Astrocyte (in vitro differentiated cells and primary cell): ENCODE results near the gene NUBP2. TPM values are rescaled to one million over a fixed set of nuclear protein-coding genes. Genes with fewer than 3 reads are reported as not detected.

Source experiments
- DNase-seq: peaks from one replicate; pipeline ENCODE4 v3.0.0-alpha.2; 2010; ENCODE audit warnings: low read depth
- FAIRE-seq: peaks from 2 replicates; lab custom pipeline; 2011; peaks lifted over from hg19 to GRCh38; lab: Jason Lieb, UNC
- H2AFZ ChIP-seq: 2 replicates; pipeline ENCODE4 v1.6.0; 2012; ENCODE audit warnings: low read depth, low read length, inconsistent platforms
- H3K27ac ChIP-seq: 2 replicates; pipeline ENCODE4 v1.5.1; 2011; ENCODE audit warnings: low read depth, low read length, inconsistent platforms
- H3K27me3 ChIP-seq: 2 replicates; pipeline ENCODE4 v1.6.0; 2011; ENCODE audit warnings: low read length, inconsistent platforms; ENCODE audit not compliant: insufficient read depth
- H3K36me3 ChIP-seq: 2 replicates; pipeline ENCODE4 v1.5.1; 2011; ENCODE audit warnings: low read length, inconsistent platforms; ENCODE audit not compliant: insufficient read depth
- H3K4me1 ChIP-seq: 2 replicates; pipeline ENCODE4 v1.5.1; 2011; ENCODE audit warnings: low read length, inconsistent platforms; ENCODE audit not compliant: insufficient read depth
- H3K4me2 ChIP-seq: 2 replicates; pipeline ENCODE4 v1.6.0; 2012; ENCODE audit warnings: low read length, inconsistent platforms
- H3K4me3 ChIP-seq: 2 replicates; pipeline ENCODE4 v1.5.1; 2011; ENCODE audit warnings: low read depth, mild to moderate bottlenecking, low read length, inconsistent platforms; ENCODE audit not compliant: insufficient read depth
- H3K79me2 ChIP-seq: 2 replicates; pipeline ENCODE4 v1.6.0; 2012; ENCODE audit warnings: mild to moderate bottlenecking, low read length, inconsistent platforms; ENCODE audit not compliant: insufficient read depth
- H3K9ac ChIP-seq: 2 replicates; pipeline ENCODE4 v1.6.0; 2012; ENCODE audit warnings: mild to moderate bottlenecking, low read length, inconsistent platforms
- H3K9me3 ChIP-seq: 2 replicates; pipeline ENCODE4 v1.5.1; 2012; ENCODE audit warnings: low read depth, mild to moderate bottlenecking, low read length, inconsistent platforms; ENCODE audit not compliant: insufficient read depth
- H4K20me1 ChIP-seq: 2 replicates; pipeline ENCODE4 v1.6.0; 2012; ENCODE audit warnings: low read length, inconsistent platforms; ENCODE audit not compliant: insufficient read depth
- H3K27ac Mint-ChIP-seq: one replicate; pipeline ENCODE4 v1.8.0; 2021; ENCODE audit warnings: mild to moderate bottlenecking, mixed read lengths; ENCODE audit not compliant: unreplicated experiment
- H3K27me3 Mint-ChIP-seq: one replicate; pipeline ENCODE4 v1.8.0; 2021; ENCODE audit warnings: low read depth, mixed read lengths; ENCODE audit not compliant: unreplicated experiment
- H3K36me3 Mint-ChIP-seq: one replicate; pipeline ENCODE4 v1.8.0; 2021; ENCODE audit warnings: low read depth, mixed read lengths; ENCODE audit not compliant: unreplicated experiment
- H3K4me1 Mint-ChIP-seq: one replicate; pipeline ENCODE4 v1.8.0; 2021; ENCODE audit warnings: low read depth, mixed read lengths; ENCODE audit not compliant: unreplicated experiment
- H3K4me3 Mint-ChIP-seq: one replicate; pipeline ENCODE4 v1.8.0; 2021; ENCODE audit warnings: mild to moderate bottlenecking, moderate library complexity, mixed read lengths; ENCODE audit not compliant: unreplicated experiment
- H3K9me3 Mint-ChIP-seq: one replicate; pipeline ENCODE4 v1.8.0; 2021; ENCODE audit warnings: mild to moderate bottlenecking, mixed read lengths; ENCODE audit not compliant: unreplicated experiment
- CTCF ChIP-seq: IDR thresholded peaks from 2 replicates; pipeline ENCODE4 v1.5.1; 2011; ENCODE audit warnings: low read depth, mild to moderate bottlenecking, inconsistent platforms, low read length, moderate library complexity; ENCODE audit not compliant: insufficient read depth
- EZH2 ChIP-seq: IDR thresholded peaks from 2 replicates; pipeline ENCODE4 v1.6.1; 2012; ENCODE audit warnings: mild to moderate bottlenecking, low read length, inconsistent platforms; ENCODE audit not compliant: insufficient read depth
- total RNA-seq: library from RNA; stranded (reverse); gene quantifications from 2 replicates; pipeline ENCODE4 v1.2.1, GENCODE V29; 2021

The NUBP2 gene
- total RNA-seq, 1 donor from 2014 or later: 41.4 TPM

GRCh38 chr16:1791256-1791942 lies 8.6 kb downstream of the NUBP2 start:
- no peak for DNase-seq
- no peak for FAIRE-seq
- H3K27me3 Mint-ChIP-seq: no peaks in the 10 kb centered on the region

DNA sequence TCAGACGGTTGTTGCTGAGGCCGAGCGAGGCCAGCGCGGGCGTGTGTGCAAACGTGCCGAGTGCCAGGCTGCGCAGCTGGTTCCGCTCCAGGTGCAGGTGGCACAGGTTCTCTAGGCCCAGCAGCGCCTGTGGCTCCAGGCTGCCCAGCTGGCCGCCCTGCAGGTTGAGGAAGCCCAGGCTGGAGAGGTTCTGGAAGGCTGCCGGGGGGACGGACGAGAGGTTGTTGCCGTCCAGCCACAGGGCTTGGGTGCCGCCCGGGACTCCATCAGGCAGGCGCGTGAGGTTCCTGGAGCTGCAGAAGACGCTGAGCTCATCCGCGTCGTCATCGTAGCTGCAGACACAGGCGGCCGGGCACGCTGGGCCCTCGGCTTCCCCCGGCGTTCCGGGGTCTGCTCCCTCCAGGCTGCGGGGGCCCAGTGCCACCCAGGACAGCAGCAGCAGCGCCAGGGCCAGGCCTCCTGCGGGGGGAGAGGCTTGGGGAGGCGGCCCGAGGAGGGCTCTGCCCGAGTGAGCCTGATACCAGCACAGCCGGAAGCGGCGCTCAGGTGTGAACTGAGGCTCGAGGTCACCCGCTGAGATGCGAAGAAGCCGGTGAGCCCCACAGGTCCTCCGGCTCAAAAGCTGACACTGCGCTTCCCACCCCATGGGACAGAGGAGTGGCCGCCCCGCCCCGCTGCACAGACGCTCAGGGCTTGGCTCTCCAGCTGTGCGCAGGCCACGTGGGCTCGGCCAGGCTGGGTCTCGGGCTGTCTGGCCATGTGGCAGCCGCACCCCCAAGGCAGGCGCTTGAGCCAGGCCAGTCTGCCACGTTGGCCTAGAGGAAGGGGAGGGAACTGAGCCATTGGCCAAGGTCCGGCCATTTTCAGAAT lies 9.4 kb downstream of the NUBP2 start:
- Histone ChIP-seq H3K4me1 (no peaks in the 10 kb centered on the region), H3K4me2 (no peak overlapping the region), H3K9me3 (no peaks in the 10 kb centered on the region), H2AFZ (no peak overlapping the region), H3K27ac (no peak overlapping the region), H3K9ac (no peak overlapping the region), H3K79me2 (peaks cover 11% of the 10 kb centered on the region), H3K36me3 (no peaks in the 10 kb centered on the region), H3K4me3 (no peak overlapping the region), H4K20me1 (peaks cover 6% of the 10 kb centered on the region), H3K27me3 (no peaks in the 10 kb centered on the region)
- H3K4me1 Mint-ChIP-seq: no peaks in the 10 kb centered on the region
- TF ChIP-seq CTCF (no peak), EZH2 (no peak)
- DNase-seq: no peak
- FAIRE-seq: no peak
- H3K9me3 Mint-ChIP-seq: peaks cover 2% of the 10 kb centered on the region
- no peaks in the 10 kb centered on the region for H3K27me3 Mint-ChIP-seq
- H3K4me3 Mint-ChIP-seq: no peak overlapping the region
- H3K27ac Mint-ChIP-seq: no peak overlapping the region
- peaks cover 5% of the 10 kb centered on the region for H3K36me3 Mint-ChIP-seq

More at GRCh38 chr16:1791256-1791942, 8.6 kb downstream of the NUBP2 start:
- Histone ChIP-seq H3K36me3 (no peaks in the 10 kb centered on the region), H3K9me3 (no peaks in the 10 kb centered on the region), H3K27ac (no peak overlapping the region), H2AFZ (no peak overlapping the region), H3K4me1 (no peaks in the 10 kb centered on the region), H3K4me3 (no peak overlapping the region), H3K9ac (no peak overlapping the region), H3K27me3 (no peaks in the 10 kb centered on the region), H4K20me1 (peaks cover 13% of the 10 kb centered on the region), H3K4me2 (no peak overlapping the region), H3K79me2 (peaks cover 19% of the 10 kb centered on the region)
- Mint-ChIP-seq H3K4me1 (no peaks in the 10 kb centered on the region), H3K27ac (no peak overlapping the region), H3K36me3 (peaks cover 3% of the 10 kb centered on the region), H3K9me3 (no peaks in the 10 kb centered on the region), H3K4me3 (no peak overlapping the region)
- TF ChIP-seq EZH2: no peak

- no peak for DNase-seq
- no peaks in the 10 kb centered on the region for H3K4me1 Mint-ChIP-seq
Observed at GRCh38 chr16:1792836-1793577, 10.2 kb downstream of the NUBP2 start.

More at GRCh38 chr16:1792836-1793577, 10.2 kb downstream of the NUBP2 start:
- Histone ChIP-seq H2AFZ (no peak overlapping the region), H3K4me3 (no peak overlapping the region), H3K9ac (no peak overlapping the region), H3K27me3 (no peaks in the 10 kb centered on the region), H3K4me2 (no peak overlapping the region), H3K27ac (no peak overlapping the region), H3K79me2 (peaks cover 2% of the 10 kb centered on the region), H3K4me1 (no peaks in the 10 kb centered on the region), H3K36me3 (no peaks in the 10 kb centered on the region), H3K9me3 (peaks cover 2% of the 10 kb centered on the region), H4K20me1 (no peaks in the 10 kb centered on the region)
- TF ChIP-seq CTCF (no peak), EZH2 (no peak)
- Mint-ChIP-seq H3K27ac (no peak overlapping the region), H3K9me3 (peaks cover 8% of the 10 kb centered on the region), H3K27me3 (no peaks in the 10 kb centered on the region), H3K36me3 (peaks cover 7% of the 10 kb centered on the region), H3K4me3 (no peak overlapping the region)
- FAIRE-seq: no peak
